ENCODE data around the gene KANSL1. TPM values are rescaled to one million over a fixed set of nuclear protein-coding genes. Genes with fewer than 3 reads are reported as not detected.

KANSL1 gene
- total RNA-seq, 1 experiment from 2014 or later: 52.5 TPM

DNA sequence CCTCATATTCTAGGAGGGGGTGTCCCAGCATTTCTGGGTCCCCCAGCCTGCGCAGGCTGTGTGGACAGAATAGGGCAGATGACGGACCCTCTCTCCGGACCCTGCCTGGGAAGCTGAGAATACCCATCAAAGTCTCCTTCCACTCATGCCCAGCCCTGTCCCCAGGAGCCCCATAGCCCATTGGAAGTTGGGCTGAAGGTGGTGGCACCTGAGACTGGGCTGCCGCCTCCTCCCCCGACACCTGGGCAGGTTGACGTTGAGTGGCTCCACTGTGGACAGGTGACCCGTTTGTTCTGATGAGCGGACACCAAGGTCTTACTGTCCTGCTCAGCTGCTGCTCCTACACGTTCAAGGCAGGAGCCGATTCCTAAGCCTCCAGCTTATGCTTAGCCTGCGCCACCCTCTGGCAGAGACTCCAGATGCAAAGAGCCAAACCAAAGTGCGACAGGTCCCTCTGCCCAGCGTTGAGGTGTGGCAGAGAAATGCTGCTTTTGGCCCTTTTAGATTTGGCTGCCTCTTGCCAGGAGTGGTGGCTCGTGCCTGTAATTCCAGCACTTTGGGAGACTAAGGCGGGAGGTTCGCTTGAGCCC is 182.5 kb downstream of the KANSL1 start:
- H3K36me3 ChIP-seq (ENCODE audit: low read depth): no peaks in the 10 kb centered on the region
- no peaks in the 10 kb centered on the region for H3K79me2 ChIP-seq (ENCODE audit: low read depth)
- H3K27me3 ChIP-seq (ENCODE audit: insufficient read depth, low read depth): no peaks in the 10 kb centered on the region
- intact Hi-C loops (cut with micrococcal nuclease; ENCODE audit: unreplicated experiment): no loop called here
- ChIA-PET POLR2A (ENCODE audit: unreplicated experiment) (no interaction called here), CTCF (no interaction called here)
- DNase-seq: no peak
- H3K4me1 ChIP-seq (replicated peaks; ENCODE audit: insufficient read depth): no peaks in the 10 kb centered on the region
- no peak overlapping the region for H3K4me2 ChIP-seq
- H3K9me2 ChIP-seq (ENCODE audit: insufficient read depth): no peaks in the 10 kb centered on the region
- H3K9me3 ChIP-seq (ENCODE audit: insufficient read depth, low read depth): no peaks in the 10 kb centered on the region
- TF ChIP-seq CTCF (conservative IDR thresholded peaks at IDR 0.05) (no peak), EZH2 (IDR thresholded peaks at IDR 0.05; ENCODE audit: low read depth) (no peak)
- H3K27ac ChIP-seq: no peak overlapping the region
- no TSS peak for BruUV-seq (replicated peaks)
- H3K4me3 ChIP-seq: no peak overlapping the region
- H2AFZ ChIP-seq: no peak overlapping the region
- no peaks in the 10 kb centered on the region for H3F3A ChIP-seq (ENCODE audit: insufficient read depth, low read depth)
- H4K20me1 ChIP-seq (ENCODE audit: insufficient read depth): no peaks in the 10 kb centered on the region; the same call in 1 of the 2 replicates

DNA sequence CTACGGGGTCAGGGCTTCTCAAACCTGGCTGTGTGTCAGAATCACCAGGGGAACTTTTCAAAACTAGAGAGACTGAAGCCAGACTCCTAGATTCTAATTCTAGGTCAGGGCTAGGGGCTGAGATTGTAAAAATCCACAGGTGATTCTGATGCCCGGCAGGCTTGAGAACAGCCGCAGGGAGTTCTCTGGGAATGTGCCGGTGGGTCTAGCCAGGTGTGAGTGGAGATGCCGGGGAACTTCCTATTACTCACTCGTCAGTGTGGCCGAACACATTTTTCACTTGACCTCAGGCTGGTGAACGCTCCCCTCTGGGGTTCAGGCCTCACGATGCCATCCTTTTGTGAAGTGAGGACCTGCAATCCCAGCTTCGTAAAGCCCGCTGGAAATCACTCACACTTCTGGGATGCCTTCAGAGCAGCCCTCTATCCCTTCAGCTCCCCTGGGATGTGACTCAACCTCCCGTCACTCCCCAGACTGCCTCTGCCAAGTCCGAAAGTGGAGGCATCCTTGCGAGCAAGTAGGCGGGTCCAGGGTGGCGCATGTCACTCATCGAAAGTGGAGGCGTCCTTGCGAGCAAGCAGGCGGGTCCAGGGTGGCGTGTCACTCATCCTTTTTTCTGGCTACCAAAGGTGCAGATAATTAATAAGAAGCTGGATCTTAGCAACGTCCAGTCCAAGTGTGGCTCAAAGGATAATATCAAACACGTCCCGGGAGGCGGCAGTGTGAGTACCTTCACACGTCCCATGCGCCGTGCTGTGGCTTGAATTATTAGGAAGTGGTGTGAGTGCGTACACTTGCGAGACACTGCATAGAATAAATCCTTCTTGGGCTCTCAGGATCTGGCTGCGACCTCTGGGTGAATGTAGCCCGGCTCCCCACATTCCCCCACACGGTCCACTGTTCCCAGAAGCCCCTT is 183.3 kb downstream of the KANSL1 start:
- ChIA-PET POLR2A (ENCODE audit: unreplicated experiment) (no interaction called here), CTCF (no interaction called here)
- no TSS peak for BruUV-seq (replicated peaks)
- TF ChIP-seq CTCF (conservative IDR thresholded peaks at IDR 0.05) (no peak), EZH2 (IDR thresholded peaks at IDR 0.05; ENCODE audit: low read depth) (no peak)
- H4K20me1 ChIP-seq (ENCODE audit: insufficient read depth): no peaks in the 10 kb centered on the region; the same call in 1 of the 2 replicates
- H3K9me2 ChIP-seq (ENCODE audit: insufficient read depth): no peaks in the 10 kb centered on the region
- H3K4me2 ChIP-seq: no peak overlapping the region
- H3K27ac ChIP-seq: no peak overlapping the region
- H2AFZ ChIP-seq: no peak overlapping the region
- no peaks in the 10 kb centered on the region for H3K36me3 ChIP-seq (ENCODE audit: low read depth)
- H3K79me2 ChIP-seq (ENCODE audit: low read depth): no peaks in the 10 kb centered on the region
- H3K27me3 ChIP-seq (ENCODE audit: insufficient read depth, low read depth): no peaks in the 10 kb centered on the region
- H3K4me1 ChIP-seq (replicated peaks; ENCODE audit: insufficient read depth): no peaks in the 10 kb centered on the region
- DNase-seq: no peak
- intact Hi-C loops (cut with micrococcal nuclease; ENCODE audit: unreplicated experiment): no loop called here
- no peak overlapping the region for H3K4me3 ChIP-seq
- no peaks in the 10 kb centered on the region for H3K9me3 ChIP-seq (ENCODE audit: insufficient read depth, low read depth)
- H3F3A ChIP-seq (ENCODE audit: insufficient read depth, low read depth): no peaks in the 10 kb centered on the region

- no peaks in the 10 kb centered on the region for H3F3A ChIP-seq (ENCODE audit: insufficient read depth, low read depth)
- no peak overlapping the region for H3K4me2 ChIP-seq
- intact Hi-C loops (cut with micrococcal nuclease; ENCODE audit: unreplicated experiment): no loop called here
- no peaks in the 10 kb centered on the region; the same call in 1 of the 2 replicates for H4K20me1 ChIP-seq (ENCODE audit: insufficient read depth)
- no peak overlapping the region for H3K27ac ChIP-seq
- no peaks in the 10 kb centered on the region for H3K9me2 ChIP-seq (ENCODE audit: insufficient read depth)
- no peaks in the 10 kb centered on the region for H3K27me3 ChIP-seq (ENCODE audit: insufficient read depth, low read depth)
- no TSS peak for BruUV-seq (replicated peaks)
- no peaks in the 10 kb centered on the region for H3K4me1 ChIP-seq (replicated peaks; ENCODE audit: insufficient read depth)
- ChIA-PET POLR2A (ENCODE audit: unreplicated experiment) (no interaction called here), CTCF (no interaction called here)
- H3K4me3 ChIP-seq: no peak overlapping the region
- DNase-seq: no peak
- H3K9me3 ChIP-seq (ENCODE audit: insufficient read depth, low read depth): no peaks in the 10 kb centered on the region
- H3K79me2 ChIP-seq (ENCODE audit: low read depth): no peaks in the 10 kb centered on the region
- TF ChIP-seq EZH2 (IDR thresholded peaks at IDR 0.05; ENCODE audit: low read depth): no peak
- TF ChIP-seq CTCF (conservative IDR thresholded peaks at IDR 0.05): no peak
- H2AFZ ChIP-seq: no peak overlapping the region
- H3K36me3 ChIP-seq (ENCODE audit: low read depth): no peaks in the 10 kb centered on the region
Measured at GRCh38 chr17:46008591-46008990, 184.6 kb downstream of the KANSL1 start.

All from PC-9 (cell line).